Tibial nerve (tissue), 4 donors: Measurements from ENCODE around the gene GALNT18.

ENCODE experiments used
- CTCF ChIP-seq, 5 experiments: fragments of 200-600 bp in 3 of 5; fragments of 450-650 bp in 2 of 5; sonication (generic) in 3 of 5; IDR thresholded peaks; one replicate each; pipeline ENCODE4 v1.5.1; 2016 to 2019; ENCODE audit warnings: antibody characterized with exemption in 5 of 5, mild to moderate bottlenecking in 3 of 5, moderate library complexity in 2 of 5
- EP300 ChIP-seq, 2 donors: sonication (generic); formaldehyde crosslinking; IDR thresholded peaks; one replicate each; pipeline ENCODE4 v1.6.1; 2017; ENCODE audit warnings: antibody characterized with exemption in 2 of 2, mild to moderate bottlenecking in 1 of 2

GRCh38 chr11:11604370-11604990, 17.3 kb downstream of the GALNT18 start:
- TF ChIP-seq CTCF (IDR thresholded peaks at IDR 0.05), result no peak
- no peak for TF ChIP-seq EP300 (IDR thresholded peaks at IDR 0.05)
